Hematopoietic multipotent progenitor cell (in vitro differentiated cells): ENCODE measurements around the gene SPIRE1. TPM values are rescaled to one million over a fixed set of nuclear protein-coding genes. Genes with fewer than 3 reads are reported as not detected.

Source experiments
- DNase-seq, 3 donors: peaks; one replicate each; pipeline ENCODE4 v3.0.0-alpha.2; 2011 to 2015; ENCODE audit warnings: low read depth in 2 of 3, low spot score in 2 of 3
- total RNA-seq: library from RNA; depleted of rRNA; stranded (reverse); fragments of >200 nt; gene quantifications from one replicate; pipeline ENCODE4 v1.2.3, GENCODE V29; 2012

SPIRE1 gene
- total RNA-seq, result 7.0 TPM

DNA sequence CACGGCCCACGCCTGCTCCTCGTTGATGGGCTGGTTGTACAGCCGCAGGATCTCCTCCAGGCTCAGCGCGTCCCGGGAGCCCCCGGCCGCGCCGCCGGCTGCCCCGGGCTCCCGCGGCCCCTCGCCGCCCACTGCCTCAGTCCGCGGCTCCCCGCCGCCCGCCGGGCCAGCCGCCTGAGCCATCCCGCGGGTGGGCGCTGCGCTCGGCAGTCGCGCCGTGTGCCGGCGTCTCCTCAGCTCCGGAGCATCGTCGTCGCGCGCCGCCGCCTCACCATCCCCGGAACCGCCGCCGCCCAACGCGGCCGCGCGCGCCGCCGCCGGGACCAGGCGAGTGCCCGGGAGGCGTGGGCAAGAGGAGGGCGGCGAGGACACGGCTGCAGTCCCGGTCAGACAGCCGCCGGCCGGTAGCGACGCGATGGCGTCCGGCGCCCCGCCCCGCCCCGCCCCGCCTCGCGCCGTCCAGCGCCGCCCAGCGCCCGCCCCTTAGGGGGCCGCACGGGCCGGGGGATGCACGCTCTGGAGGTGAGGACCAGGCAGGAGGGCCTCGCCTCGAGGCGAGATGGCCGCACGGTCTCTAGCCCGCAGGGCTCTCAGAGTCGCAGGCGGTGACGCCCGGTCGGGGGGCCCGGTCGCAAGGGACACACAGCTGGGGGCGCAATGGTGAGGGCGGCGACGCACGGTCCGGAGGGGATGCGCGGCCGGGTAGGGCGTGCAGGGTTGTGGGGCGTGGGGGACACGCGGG is at the start of gene SPIRE1:
SPIRE1 (minus strand) TSS at position 424 of the 742 bp plus-strand sequence; CDS start at position 183, 241 bp downstream.
- DNase-seq, result peak in 2 of 3 donors; percentile 53 to 56

DNA sequence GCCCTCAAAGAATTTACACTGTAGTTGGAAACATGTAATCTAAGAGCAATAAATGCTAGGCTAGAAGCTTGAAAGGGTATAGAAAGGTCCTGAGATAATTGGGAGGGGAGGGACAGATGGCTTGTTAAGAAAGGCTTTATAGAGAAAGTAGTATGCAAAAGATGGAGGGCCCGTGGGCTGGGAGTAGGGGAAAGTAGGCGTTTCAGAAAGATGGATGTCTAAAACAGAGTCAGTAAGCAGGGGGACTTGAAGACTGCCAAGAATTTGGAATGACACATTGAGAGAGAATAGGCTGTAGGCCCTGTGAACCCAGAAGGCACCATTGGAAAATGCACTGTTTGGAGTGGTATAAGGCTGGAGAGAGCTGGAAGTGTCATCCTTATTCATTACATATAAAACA is 45.8 kb upstream of the SPIRE1 start:
- DNase-seq, result peak in 1 of 3 donors; percentile 11

DNA sequence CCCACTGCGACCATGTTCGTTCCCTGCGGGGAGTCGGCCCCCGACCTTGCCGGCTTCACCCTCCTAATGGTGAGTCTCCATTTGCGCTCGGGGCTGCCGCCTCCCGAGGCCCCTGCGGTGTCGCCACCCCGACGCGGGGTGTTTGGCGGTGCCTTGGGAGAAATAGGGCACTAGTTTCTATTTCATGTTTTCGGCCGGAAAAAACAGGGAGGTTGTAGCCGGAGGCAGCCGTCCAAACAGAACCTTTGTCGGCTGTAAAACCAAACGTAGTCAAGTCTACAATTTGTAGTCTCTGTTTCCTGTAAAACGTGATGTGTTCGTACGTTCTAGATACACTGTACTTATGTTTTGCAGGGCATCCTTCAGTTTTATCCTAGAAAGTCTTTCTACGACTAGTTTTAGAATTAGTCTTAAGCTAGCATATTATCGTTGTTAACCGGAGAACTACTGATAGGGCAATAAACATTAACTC is 45.2 kb upstream of the SPIRE1 start:
- DNase-seq, result no peak

DNA sequence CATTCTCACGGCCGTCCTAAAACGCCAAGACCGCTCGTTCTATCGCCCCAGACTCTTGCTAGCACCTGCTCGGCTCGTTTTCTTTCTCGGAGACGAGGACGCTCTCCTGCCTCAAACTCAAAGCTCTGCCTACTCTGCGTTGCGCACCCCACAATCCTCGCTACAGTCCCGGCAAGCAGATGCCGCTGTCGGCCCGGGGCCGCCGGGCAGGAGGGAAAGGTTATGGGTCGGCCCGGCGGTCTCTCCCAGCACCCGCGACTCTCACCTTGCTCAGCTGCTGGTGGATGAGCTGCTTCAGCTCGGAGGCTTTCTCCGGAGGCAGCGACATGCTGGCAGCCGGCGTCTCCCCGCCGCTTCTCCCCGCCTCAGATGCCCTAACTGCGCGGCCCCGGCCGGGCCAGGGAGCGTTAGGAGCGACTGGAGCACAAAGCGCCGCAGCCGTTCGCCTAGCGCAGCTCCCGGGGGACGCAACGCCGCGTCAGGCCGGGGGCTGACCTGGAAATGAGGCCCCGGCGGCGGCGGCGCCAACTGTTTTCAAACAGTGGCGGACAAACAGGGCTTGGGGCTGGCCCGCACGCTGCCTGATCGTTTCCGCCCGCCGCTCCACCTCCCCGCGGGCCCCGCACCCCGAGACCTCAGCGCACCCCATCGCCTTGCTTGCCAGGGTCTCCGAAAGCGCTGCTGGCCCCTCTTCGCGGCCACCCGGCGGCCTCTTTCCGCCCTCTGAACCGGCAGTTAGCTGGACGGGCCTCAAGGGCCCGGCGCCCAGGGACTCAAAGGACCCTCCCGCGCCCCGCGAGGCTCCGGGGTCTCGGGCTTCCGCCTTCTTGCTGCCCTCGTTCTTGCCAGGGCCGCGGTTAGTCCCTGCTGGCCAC is 44.6 kb upstream of the SPIRE1 start, which contains the start of the genes CEP76 and PSMG2:
CEP76 (minus strand) TSS at position 503 of the 875 bp plus-strand sequence; CDS start at position 328, 175 bp downstream.
PSMG2 (plus strand) TSS at position 822 of the 875 bp plus-strand sequence. CDS start 66 bp downstream, outside the sequence.
- peak; percentile 76 to 93 (median 93) for DNase-seq

DNA sequence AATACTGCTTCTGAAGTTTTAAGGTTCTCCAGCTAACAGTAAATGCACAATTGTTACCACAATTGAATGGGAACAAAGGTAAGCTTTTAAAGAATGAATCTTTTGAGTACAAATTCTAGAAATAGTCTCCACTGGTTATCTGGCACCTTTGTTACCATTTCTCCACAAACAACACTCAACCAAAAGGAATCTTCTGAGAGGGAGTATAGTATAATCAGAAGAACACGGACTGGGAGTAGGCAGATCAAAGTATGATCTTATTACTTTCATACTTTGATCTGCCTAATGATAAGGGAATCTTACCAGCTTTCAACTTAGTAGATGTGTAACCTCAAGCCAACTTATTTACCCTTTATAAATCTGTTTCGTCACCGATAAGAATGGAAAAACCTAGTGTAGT is 43.3 kb upstream of the SPIRE1 start:
- DNase-seq, result no peak

DNA sequence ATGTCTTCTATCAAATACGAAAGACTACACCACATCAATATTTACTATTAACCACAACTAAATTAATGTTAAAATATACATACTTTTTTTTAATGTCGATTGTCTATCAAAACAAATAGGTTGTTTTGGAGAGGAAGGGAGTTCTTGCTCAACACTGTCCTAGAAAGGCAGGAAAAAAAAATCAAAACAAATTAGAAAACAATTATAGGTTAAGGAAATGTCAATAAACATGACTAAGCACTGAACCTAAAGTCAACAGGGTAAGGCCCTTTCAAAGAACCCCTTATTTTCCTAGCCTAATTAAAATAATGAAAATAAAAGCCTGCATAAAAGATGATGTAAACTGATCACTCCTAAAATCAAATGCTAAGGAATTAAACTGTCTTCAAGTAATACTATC is 41.8 kb upstream of the SPIRE1 start:
- DNase-seq, result no peak

DNA sequence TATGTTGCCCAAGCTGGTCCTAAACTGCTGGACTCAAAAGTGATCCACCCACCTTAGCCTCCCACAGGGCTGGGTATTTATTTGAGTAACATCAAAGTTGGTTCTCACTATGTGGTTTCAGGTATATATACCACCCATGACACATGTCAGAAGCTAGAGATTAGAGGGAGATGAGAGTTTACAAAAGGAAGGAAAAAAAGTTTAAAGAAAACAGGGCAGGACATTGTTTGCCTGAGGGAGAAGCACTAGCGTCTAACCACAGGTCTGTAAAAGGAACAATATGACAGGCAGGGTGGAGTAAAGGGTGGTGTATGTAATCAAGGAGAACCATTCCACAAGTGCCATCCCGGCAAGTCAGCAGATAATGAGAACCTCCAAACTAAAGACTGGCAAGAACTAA is 36.1 kb upstream of the SPIRE1 start:
- no peak for DNase-seq

DNA sequence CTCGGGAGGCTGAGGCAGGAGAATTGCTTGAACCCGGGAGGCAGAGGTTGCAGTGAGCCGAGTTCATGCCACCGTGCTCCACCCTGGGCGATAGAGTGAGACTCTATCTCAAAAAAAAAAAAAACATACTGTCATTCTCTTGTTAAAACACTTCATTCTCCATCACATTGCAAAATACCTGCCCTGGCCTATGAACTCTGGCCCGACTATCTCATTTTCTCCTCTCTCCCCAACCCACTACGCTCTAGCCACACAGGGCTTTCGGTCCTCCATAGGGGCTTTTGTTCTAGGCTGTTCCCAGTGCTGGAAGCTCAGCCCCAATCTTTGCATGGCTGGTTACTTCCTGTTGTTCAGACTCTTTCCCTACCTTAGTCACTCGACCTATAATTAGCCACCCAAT is 34.3 kb upstream of the SPIRE1 start:
- DNase-seq, result no peak

DNA sequence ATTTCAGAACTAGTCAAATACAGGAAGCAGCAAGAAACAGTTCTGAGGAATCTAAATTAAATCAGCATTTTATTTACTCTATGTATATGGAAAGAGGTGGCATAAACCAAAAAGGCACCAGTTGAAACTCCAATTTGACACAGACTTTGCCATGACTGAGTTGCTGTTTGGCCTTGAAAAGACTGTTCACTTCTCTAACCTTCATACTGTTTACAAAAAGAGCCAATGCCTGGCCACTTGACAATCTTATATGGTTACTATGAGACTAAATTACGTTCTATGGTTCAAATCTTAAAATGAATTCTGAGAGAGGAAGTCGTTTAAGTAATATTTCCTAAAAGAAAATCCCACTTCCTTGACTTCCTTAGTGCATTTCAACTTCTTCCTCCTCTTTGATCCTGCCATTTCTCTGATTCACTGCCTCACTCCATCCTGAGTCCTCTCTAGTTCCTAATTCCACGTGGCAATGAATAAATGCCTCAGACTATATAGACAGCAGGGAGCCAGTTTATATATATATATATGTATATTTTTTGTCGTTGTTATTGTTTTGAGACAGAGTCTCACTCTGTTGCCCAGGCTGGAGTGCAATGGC is 31.4 kb upstream of the SPIRE1 start:
- no peak for DNase-seq

DNA sequence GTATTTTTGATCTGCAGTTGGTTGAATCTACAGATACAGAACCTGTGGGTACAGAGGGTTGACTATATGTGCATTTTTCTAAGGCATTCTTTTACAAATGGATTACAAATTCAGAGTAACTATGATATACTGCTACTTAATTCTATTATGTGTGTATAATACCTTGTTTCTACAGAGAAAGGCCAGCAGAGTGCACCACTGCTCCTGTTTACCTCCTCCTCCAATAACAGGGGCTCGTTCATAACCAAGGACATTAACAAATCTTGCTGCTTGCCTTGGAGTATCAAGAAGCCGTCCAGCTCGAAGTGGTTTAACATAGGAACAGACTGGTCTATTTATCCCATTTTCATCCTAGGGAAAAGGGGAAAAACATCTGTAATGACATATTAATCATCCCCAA is 28.2 kb upstream of the SPIRE1 start:
- DNase-seq, result peak in 2 of 3 donors; percentile 24 to 50

DNA sequence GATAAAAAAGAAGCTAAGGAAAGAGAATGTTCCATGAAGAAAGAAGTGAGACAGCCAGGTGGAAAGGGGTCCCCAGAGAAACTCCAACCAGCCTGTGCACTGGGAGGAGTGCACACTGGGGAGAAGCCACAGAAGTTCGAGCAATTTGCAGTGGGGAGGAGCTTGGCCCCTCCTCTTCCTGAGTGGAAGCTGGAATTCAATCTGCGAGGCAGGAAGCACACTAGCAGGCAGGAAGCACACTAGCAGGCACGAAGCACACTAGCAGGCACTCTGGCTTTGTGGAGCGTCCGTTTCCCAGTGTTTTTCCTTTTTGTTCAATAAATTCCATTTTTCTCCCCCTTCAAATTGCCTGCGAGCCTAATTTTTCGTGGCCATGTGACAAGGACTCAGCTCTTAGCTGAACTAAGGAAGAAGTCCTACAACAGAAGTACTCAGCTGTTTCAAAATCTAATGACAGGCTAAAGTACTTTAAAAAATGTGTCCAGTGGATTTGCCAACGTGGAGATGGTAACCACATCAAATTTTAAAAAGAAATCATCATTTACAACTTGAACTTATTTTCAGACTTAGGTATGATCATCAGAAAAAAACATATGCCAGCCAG is 21.4 kb upstream of the SPIRE1 start:
- peak in 1 of 3 donors; percentile 11 for DNase-seq

DNA sequence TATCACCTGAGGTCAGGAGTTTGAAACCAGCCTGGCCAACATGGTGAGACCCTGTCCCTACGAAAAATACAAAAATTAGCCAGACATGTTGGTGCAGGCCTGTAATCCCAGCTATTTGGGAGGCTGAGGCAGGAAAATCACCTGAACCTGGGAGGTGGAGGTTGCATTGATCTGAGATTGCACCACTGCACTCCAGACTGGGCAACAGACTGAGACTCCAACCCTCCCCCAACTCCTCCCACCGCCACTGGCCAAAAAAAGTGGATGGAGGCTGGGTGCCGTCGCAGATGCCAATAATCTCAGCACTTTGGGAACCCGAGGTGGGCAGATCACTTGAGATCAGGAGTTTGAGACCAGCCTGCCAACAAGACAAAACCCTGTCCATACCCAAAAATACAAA is 10.1 kb upstream of the SPIRE1 start:
- DNase-seq, result no peak

DNA sequence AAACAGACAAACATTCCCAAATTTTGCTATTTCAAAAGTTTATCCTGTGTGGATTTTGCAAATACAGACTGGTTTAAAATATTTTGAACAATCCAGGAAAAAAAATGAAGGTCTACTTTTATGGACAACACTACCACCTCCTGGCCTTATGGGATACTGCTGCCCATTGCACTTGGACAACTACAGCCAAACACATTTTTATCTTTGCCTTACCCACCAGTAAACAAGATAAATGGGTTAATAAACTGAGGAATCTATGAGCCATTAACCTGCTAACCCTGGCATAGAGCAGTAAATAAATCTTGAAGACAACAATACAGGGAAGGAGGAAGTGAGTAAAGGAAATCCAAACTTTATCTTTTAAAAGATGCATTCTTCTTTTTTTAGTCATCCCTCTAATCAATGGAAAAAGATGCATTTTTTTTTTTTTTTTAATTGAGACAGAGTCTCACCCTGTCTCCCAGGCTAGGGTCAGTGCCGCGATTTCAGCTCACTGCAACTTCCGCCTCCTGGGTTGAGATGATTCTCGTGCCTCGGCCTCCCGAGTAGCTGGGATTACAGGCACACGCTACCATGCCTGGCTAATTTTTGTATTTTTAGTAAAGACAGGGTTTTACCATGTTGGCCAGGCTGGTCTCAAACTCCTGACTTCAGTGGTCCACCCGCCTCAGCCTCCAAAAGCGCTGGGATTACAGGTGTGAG is 2.1 kb upstream of the SPIRE1 start:
- DNase-seq, result peak in 2 of 3 donors; percentile 54 to 78

DNA sequence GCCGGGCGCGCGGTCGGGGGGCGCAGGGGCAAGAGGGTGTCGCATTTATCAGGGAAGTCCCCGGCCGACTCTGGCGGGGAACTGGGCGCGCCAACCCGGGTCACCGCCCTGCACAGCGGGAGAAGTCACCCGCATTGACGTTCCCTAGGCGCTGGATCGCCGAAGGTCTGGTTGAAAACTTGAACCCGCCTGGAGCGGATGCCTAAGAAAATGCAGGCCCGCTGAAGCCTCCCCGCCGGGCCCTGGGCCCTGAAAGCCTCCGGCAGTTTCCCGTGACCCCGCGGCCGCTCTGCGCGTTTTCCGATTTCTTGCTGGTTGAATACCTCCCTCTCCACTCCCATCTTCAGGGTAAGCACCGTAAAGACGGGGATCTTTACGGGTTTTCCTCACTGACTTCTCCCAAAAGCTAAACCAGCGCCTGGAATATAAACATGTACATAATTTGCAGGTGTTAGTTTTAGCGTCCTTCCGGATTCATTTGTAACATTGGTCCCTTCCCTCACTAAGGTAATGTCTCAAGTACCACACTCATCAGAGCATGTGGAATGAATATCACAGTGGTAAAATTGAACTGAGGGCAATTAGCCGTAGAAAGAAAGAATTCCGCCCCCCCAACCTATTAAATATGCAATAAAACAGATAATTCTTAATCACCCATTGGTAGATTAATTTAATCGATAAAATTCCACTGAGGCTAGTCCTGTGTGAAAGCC is 675 bp upstream of the SPIRE1 start:
- DNase-seq, result peak in 1 of 3 donors; percentile 39

DNA sequence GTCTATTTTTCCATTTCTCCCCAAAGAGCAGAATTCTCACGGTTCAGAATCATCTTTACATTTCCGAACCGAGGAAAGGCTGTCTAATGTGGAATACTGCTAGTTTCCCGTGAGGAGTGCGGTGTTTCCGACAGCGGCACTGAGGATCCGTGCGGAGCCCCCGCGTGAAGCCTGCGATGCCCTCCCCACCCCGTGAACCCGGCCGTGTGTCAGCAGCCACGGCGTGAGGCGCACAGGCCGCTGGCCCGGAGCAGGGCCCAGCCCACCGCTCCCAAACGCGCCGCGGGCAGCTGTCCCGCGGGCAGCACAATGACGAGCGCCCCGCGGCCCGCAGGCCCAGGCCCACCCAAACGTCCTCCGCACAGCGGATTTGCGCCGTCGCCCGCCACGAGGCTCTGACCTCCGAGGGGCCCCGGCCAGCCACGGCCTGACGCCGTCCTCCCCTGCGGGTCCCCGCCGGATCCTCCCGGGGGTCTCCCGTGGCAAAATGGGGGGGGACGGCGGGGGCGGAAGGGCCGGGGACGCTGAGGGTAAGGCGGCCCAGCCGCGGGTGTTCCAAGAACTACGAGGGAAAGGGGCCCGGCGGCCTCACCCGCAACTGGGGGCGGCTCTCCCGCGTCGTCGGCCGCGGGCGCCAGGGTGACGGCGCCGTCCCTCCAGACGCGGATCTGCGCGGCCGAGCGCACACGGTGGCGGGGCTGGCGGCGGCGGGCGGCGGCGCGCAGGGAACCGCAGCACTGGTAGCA is 796 bp downstream of the SPIRE1 start:
- DNase-seq, result peak in 2 of 3 donors; percentile 29 to 39

DNA sequence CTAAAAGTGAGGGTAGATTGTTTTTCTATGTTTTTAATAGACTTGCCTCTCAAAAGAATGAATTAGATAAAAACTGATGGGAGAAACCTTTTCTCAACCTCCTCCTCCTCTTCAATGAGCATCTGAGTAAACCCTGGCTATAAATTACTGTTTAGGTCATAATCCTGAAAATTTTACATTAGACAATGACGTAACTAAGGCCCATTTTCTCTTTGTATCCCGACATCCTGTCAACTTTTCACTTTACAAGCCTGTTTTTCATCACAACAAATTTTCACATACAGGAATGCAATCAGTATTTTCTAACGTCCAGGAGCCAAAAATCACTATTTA is 1.3 kb downstream of the SPIRE1 start:
- DNase-seq, result no peak

DNA sequence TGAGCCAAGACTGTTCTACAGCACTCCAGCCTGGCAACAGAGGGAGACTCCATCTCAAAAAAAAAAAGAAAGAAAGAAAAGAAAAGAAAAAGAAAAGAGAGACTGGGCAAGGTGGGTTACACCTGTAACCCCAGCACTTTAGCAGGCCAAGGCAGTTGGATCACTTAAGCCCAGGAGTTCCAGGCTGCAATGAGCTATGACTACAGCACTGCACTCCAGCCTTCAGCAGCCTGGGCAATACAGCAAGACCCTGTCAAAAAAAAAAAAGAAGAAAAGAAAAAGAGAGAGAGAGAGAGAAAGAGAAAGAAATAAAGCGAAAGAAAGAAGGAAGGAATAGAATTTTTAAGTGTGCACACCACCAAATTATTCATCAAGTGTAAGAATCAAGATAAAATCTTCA is 2.9 kb downstream of the SPIRE1 start:
- no peak for DNase-seq

DNA sequence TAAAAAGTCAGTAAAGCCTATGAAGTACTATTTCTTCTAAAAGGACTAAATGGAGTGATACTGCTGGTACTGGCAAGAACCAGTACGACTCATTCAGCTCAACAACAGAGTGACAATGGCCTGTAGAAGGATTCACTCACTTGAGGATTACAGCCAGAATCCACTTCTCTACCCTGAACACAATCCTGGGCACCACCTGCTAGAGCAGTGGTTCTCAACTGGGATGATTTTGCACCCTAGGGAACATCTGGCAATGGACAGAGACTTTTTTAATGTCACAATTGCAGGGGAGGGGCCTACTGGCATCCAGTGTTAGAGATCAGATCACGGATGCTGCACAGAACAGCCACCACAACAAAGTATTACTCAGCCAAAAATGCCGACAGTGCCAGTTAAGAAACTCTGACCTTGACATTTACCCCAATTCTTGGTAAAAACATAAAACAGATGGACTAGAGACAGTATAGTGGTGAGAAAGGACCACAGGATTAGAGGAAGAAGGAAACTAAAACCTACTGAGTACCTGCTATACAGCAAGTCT is 5.0 kb downstream of the SPIRE1 start:
- peak in 2 of 3 donors; percentile 14 to 41 for DNase-seq
